Activated CD4-positive, alpha-beta T cell treated with anti-CD3 and anti-CD28 coated beads for 36 hours (primary cell): ENCODE results near the gene VKORC1. TPM values are rescaled to one million over a fixed set of nuclear protein-coding genes. Genes with fewer than 3 reads are reported as not detected.
A peak's percentile ranks its signal among the peaks of the same experiment; 100 is the strongest.
"Not testable (repeated sequence)": the region's sequence is repeated elsewhere in the genome, so short reads cannot be mapped to it uniquely, and the experiment has no call there.

Source experiments
- ATAC-seq: fragments of 200-7000 bp; cut with Tn5 transposase; one replicate; pipeline ENCODE4 v1.10.0; 2021; ENCODE audit warnings: mild to moderate bottlenecking, moderate library complexity
- CTCF ChIA-PET: fragments of 350-600 bp; sonication (Branson Sonifier 250); formaldehyde crosslinking; loops from one replicate; lab custom pipeline; 2021; ENCODE audit warnings: antibody characterized with exemption; lab: Charles Lee
- POLR2A ChIA-PET: fragments of 350-600 bp; sonication (Branson Sonifier 250); formaldehyde crosslinking; loops from one replicate; lab custom pipeline; 2021; ENCODE audit warnings: antibody characterized with exemption, inconsistent platforms; lab: Charles Lee
- DNase-seq: peaks from one replicate; pipeline ENCODE4 v3.0.0-alpha.2; 2020
- H3K27ac Mint-ChIP-seq: one replicate; pipeline ENCODE4 v1.8.0; 2021; ENCODE audit warnings: mixed read lengths
- H3K27me3 Mint-ChIP-seq: one replicate; pipeline ENCODE4 v1.8.0; 2021; ENCODE audit warnings: mixed read lengths
- H3K36me3 Mint-ChIP-seq: one replicate; pipeline ENCODE4 v1.8.0; 2021; ENCODE audit warnings: low read depth, mixed read lengths
- H3K4me1 Mint-ChIP-seq: one replicate; pipeline ENCODE4 v1.8.0; 2021; ENCODE audit warnings: mixed read lengths
- H3K4me3 Mint-ChIP-seq: one replicate; pipeline ENCODE4 v1.8.0; 2021; ENCODE audit warnings: mild to moderate bottlenecking, moderate library complexity, mixed read lengths
- H3K9me3 Mint-ChIP-seq: one replicate; pipeline ENCODE4 v1.8.0; 2021; ENCODE audit warnings: low read depth, mixed read lengths
- intact Hi-C, 2 experiments: fragments of 100-400 bp; cut with DNase I in 1 of 2; cut with micrococcal nuclease in 1 of 2; formaldehyde crosslinking; loops; one replicate each; pipeline versions ENCODE4 v1.14.2 to v1.15.1; 2022 to 2024; cut with DNase I, micrococcal nuclease
- total RNA-seq, 2 experiments: library from RNA; stranded (reverse); gene quantifications; one replicate each; pipeline ENCODE4 v1.2.3, GENCODE V29; 2021

Gene VKORC1
- total RNA-seq, 2 experiments from 2014 or later: 59.6 to 64.2 TPM

DNA sequence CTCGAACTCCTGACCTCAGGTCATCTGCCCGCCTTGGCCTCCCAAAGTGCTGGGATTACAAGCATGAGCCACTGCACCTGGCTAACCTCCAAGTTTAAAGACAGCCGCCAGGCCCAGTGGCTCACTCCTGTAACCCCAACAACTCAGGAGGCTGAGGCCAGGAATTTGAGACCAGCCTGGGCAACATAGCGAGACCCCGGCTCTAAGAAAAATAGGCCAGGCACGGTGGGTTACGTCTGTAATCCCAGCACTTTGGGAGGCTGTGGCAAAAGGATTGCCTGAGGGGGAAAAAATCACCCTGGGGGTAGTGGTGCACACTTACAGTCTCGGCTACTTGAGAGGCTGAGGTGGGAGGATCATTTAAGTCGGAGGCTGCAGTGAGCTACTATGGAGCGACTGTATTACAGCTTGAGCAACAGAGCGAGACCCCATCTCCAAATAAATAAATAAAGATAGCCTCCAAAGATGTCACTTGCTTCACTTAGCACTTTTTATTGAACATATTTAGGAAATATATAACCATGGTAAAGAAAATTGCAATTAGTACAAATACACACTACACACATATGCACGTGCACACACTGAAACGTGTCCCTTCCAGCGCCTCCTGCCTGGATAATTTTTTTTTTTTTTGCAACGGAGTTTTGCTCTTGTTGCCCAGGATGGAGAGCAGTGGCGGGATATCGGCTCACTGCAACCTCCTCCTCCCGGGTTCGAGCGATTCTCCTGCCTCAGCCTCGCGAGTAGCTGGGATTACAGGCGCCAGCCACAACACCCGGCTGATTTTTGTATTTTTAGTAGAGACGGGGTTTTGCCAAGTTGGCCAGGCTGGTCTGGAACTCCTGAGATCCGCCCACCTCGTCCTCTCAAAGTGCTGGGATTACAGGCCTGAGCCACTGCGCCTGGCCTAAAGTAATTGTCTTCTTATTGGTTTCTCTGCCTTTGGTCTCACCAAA, 12.2 kb upstream of the VKORC1 start:
- ATAC-seq (no peak), DNase-seq (no peak)
- Mint-ChIP-seq H3K36me3 (peaks cover 20% of the 10 kb centered on the region), H3K27me3 (no peaks in the 10 kb centered on the region), H3K4me3 (peak overlapping the region; percentile 86), H3K27ac (peak overlapping the region; percentile 96), H3K4me1 (peaks cover 22% of the 10 kb centered on the region), H3K9me3 (no peaks in the 10 kb centered on the region)
- CTCF ChIA-PET: no interaction called here
- intact Hi-C loops: loop anchor here (5.0 kb wide), 4 partner anchors 36 to 766 kb away; partner anchors contain the start of genes ZNF267 (in 1 of the 2) and ZNF843 (in 1 of the 2)
- POLR2A ChIA-PET: interaction anchor here (1.0 to 1.7 kb wide), 3 partner anchors 11 to 767 kb away, joined by 3 to 6 read pairs (median 5); partner anchors contain the start of genes FUS, KAT8 and ZNF267

DNA sequence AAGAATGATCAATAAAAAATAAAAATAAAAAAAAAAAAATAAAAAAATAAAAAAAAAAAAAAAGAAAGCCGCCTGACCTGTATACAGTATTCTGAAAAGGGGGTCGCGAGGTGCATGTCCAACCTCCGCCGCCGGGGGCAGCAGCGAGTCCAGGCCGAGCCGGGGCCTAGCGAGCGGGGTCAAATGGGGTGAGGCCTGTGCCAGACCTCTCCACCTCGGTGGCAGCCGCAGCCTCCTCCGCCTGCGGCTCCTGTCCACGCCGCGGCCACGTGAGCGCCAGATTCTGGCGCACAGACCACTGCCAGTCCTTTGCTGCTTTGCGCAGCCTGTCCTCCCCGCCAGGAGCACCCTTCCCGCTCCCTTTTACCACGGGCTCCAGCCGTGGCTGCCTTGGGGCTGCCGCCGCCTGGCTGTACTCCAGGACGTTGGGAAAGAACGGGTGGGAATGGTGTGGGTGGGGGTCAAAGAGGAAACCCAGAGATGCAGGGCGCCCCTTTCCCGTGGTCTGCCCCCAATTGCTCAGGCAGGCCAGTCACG, 11.1 kb upstream of the VKORC1 start:
- ATAC-seq (peak; percentile 40), DNase-seq (peak; percentile 90)
- ChIA-PET CTCF (no interaction called here), POLR2A (no interaction called here)
- no peaks in the 10 kb centered on the region for H3K9me3 Mint-ChIP-seq
- intact Hi-C loops: loop anchor here (5.0 kb wide), 4 partner anchors 37 to 767 kb away; partner anchors contain the start of genes ZNF267 (in 1 of the 2) and ZNF843 (in 1 of the 2)
- H3K36me3 Mint-ChIP-seq: peaks cover 12% of the 10 kb centered on the region
- peaks cover 22% of the 10 kb centered on the region for H3K4me1 Mint-ChIP-seq
- H3K4me3 Mint-ChIP-seq: peak overlapping the region; percentile 50
- H3K27me3 Mint-ChIP-seq: no peaks in the 10 kb centered on the region
- peak overlapping the region; percentile 80 for H3K27ac Mint-ChIP-seq

DNA sequence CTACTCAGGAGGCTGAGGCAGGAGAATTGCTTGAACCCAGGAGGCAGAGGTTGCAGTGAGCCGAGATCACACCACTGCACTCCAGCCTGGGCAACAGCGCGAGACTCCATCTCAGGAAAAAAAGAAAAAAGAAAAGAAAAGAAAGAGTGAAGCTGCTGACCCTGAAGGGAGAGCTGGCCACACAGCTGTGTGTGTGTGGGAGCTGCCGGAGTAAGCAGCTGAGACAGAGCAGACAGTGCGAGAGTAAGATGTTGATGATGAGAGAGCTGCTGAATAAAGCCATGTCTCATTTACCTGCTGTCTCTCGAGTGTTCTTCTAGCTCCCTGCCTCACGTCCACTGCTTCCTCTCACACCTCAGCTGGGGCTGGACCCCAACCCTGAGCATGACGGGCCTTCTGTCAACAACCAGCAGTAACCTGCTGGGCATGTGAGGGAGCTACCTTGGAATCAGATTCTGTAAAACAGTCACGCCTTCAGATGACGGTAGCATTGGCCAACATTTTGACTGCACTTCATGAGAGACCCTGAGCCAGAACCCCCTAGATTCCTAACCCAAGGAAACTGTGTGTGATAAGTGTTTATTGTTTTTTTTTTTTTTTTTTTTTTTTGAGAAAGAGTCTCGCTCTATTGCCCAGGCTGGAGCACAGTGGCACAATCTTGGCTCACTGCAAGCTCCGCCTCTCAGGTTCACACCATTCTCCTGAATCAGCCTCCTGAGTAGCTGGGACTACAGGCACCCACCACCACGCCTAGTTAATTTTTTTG, 6.5 kb upstream of the VKORC1 start:
- intact Hi-C loops, H3K9me3 Mint-ChIP-seq, H3K36me3 Mint-ChIP-seq, ATAC-seq, H3K27ac Mint-ChIP-seq, H3K4me1 Mint-ChIP-seq, H3K4me3 Mint-ChIP-seq, H3K27me3 Mint-ChIP-seq, DNase-seq: not testable (repeated sequence)
- ChIA-PET POLR2A (interaction anchor here (0.6 kb wide), 1 partner anchor 12 kb away, joined by 3 read pairs; no protein-coding TSS in a partner anchor), CTCF (interaction anchor here (0.6 to 1.2 kb wide), 5 partner anchors 9 to 137 kb away, joined by 3 to 4 read pairs (median 3); partner anchors contain the start of gene HSD3B7)

DNA sequence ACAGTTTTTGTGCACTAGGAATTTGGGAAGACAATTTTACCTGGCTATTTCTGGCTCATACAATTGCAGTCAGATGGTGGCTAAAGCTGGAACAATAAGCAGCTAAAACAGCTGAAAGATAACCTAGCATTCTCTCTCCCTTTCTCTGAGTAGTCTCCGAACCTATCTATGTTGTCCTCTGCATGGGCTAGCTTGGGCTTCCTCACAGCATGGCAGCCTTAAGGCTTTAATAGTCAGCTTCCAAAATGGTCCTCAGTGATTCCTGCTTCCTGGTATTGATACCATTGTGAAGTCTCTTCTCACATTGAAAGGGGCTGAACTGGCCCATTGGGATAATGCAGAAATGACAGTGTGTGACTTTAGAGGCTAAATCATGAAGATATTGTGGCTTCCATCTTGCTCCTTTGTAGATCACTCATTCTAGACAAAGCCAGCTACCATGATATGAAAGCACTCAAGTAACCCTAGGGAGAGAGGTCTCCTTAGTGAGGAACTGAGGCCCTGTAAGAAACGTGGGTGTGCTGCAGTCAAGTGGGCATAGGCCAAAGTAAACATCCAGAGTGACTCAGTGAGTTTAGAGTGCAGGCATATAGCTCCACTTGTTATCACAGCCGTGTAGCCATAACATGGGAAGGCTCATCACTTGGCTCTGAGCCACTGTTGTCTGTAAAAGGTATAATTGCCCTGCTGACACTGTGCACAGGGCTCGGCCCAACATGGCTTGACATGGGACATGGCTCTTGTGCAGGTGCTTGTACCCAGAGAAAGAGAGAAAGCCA, 5.5 kb upstream of the VKORC1 start:
- Mint-ChIP-seq H3K4me1 (peaks cover 9% of the 10 kb centered on the region), H3K4me3 (no peak overlapping the region), H3K36me3 (no peaks in the 10 kb centered on the region), H3K27ac (no peak overlapping the region), H3K27me3 (no peaks in the 10 kb centered on the region), H3K9me3 (no peaks in the 10 kb centered on the region)
- POLR2A ChIA-PET: interaction anchor here (0.6 kb wide), 1 partner anchor 13 kb away, joined by 3 read pairs; no protein-coding TSS in a partner anchor
- CTCF ChIA-PET: interaction anchor here (0.6 to 1.2 kb wide), 3 partner anchors 8 to 136 kb away, joined by 3 to 4 read pairs (median 3); no protein-coding TSS in a partner anchor
- intact Hi-C loops: loop anchor here in 1 of 2 experiments (10.0 kb wide), 1 partner anchor 115 kb away; the partner anchor contains the start of gene HSD3B7
- ATAC-seq (no peak), DNase-seq (no peak)

DNA sequence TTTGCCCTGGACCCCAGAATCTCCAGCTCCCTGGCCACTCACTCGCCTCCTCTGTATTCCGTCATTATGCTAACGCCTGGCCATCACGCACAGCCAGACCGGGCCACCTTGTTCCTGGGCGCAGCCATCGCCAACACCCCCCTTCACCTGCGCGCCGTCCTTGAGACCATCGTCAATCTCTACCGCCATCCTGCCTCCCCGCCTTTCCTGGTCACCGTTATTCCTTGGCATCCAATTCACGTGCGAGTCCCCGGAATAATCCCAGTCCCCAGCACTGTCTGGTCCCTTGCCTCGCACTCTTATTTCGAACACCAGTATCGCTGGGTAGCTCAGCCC, 541 bp downstream of the VKORC1 start:
- Mint-ChIP-seq H3K4me3 (peak overlapping the region; percentile 98), H3K9me3 (no peaks in the 10 kb centered on the region), H3K36me3 (peaks cover 21% of the 10 kb centered on the region), H3K4me1 (peaks cover 25% of the 10 kb centered on the region), H3K27ac (peak overlapping the region; percentile 89), H3K27me3 (no peaks in the 10 kb centered on the region)
- CTCF ChIA-PET: interaction anchor here (2.4 kb wide), 1 partner anchor 20 kb away, joined by 7 read pairs; the partner anchor contains the start of genes ZNF646 and ZNF668
- ATAC-seq (no peak), DNase-seq (no peak)
- intact Hi-C loops: loop anchor here (1.0 to 10.0 kb wide), 11 partner anchors 20 to 365 kb away; partner anchors contain the start of genes KAT8 (in 2 of the 2), ZNF646 (in 2 of the 2), ZNF668 (in 2 of the 2) and ARMC5 (in 1 of the 2)
- POLR2A ChIA-PET: no interaction called here

DNA sequence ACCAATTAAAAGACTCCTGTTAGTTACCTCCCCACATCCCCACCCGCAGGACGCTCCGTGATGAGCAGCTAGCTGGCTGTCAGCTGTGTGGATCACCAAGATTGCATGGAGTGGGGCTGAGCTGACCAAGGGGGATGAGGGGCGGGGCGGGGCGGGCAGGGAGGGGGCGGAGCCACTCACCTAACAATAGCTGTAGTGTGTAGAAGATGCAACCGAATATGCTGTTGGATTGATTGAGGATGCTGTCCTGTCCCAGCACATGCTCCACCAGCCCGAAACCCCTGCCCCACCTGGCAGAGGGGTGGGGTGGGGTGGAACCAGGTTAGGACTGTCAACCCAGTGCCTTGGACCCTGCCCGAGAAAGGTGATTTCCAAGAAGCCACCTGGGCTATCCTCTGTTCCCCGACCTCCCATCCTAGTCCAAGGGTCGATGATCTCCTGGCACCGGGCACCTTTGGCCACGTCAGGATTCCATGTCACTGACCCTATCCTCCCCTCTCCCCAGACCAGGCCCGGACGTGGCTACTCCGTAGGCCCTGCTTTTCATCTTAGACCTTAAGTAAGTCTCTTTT, 1.4 kb downstream of the VKORC1 start:
- Mint-ChIP-seq H3K4me3 (peak overlapping the region; percentile 98), H3K9me3 (no peaks in the 10 kb centered on the region), H3K4me1 (peaks cover 25% of the 10 kb centered on the region), H3K27me3 (no peaks in the 10 kb centered on the region), H3K27ac (peak overlapping the region; percentile 31), H3K36me3 (peaks cover 21% of the 10 kb centered on the region)
- ChIA-PET CTCF (interaction anchor here (0.5 to 1.9 kb wide), 3 partner anchors 49 to 94 kb away, joined by 4 to 10 read pairs (median 5); no protein-coding TSS in a partner anchor), POLR2A (interaction anchor here (0.6 to 0.9 kb wide), 2 partner anchors 19 to 87 kb away, joined by 3 to 4 read pairs; partner anchors contain the start of genes ZNF646 and ZNF668)
- DNase-seq: peak; percentile 44
- no peak for ATAC-seq
- intact Hi-C loops: loop anchor here in 1 of 2 experiments (10.0 kb wide), 1 partner anchor 108 kb away; the partner anchor contains the start of gene HSD3B7

DNA sequence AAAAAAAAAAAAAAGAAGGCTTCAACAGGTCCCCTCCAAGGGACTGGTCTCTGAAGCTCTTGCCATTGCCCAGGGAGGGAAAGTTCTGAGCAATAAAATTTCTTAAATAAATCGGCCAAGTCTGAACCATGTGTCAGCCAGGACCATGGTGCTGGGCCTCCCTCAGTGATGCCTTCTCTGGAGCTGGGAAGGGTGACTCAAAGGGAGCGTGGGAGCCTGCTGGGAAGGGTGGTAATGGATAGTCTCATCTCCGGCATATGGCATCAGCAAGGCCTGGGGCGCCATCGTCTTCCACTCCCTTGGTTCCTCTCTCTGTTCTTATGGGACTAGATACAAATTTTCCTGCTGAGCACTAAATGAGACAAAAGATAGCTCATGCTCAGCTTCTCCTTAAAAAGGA, 2.3 kb downstream of the VKORC1 start:
- ATAC-seq (no peak), DNase-seq (no peak)
- Mint-ChIP-seq H3K9me3 (no peaks in the 10 kb centered on the region), H3K27me3 (no peaks in the 10 kb centered on the region), H3K4me1 (peaks cover 25% of the 10 kb centered on the region), H3K4me3 (no peak overlapping the region), H3K36me3 (peaks cover 21% of the 10 kb centered on the region), H3K27ac (no peak overlapping the region)
- POLR2A ChIA-PET: interaction anchor here (0.6 to 0.9 kb wide), 2 partner anchors 18 to 42 kb away, joined by 3 to 4 read pairs; partner anchors contain the start of genes ZNF646 and ZNF668
- intact Hi-C loops: loop anchor here in 1 of 2 experiments (10.0 kb wide), 1 partner anchor 108 kb away; the partner anchor contains the start of gene HSD3B7
- CTCF ChIA-PET: interaction anchor here (0.6 to 1.9 kb wide), 4 partner anchors 8 to 295 kb away, joined by 3 to 10 read pairs (median 4); no protein-coding TSS in a partner anchor

DNA sequence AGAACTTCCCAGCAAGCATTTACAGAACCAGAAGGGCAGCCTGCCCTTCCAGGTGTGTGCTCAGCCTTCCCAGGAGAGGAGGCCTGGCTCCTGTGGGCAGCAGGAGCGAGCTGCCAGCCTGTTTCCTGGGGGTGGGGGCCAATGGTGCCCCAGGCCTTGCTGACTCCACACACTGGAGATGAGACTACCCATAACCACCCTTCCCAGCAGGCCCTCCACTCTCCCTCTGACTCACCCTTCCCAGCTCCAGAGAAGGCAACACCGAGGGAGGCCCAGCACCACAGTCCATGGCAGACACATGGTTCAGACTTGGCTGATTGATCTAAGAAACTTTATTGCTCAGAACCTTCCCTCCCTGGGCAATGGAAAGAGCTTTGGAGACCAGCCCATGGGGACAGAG, 4.1 kb downstream of the VKORC1 start:
- Mint-ChIP-seq H3K4me1 (peaks cover 20% of the 10 kb centered on the region), H3K27me3 (no peaks in the 10 kb centered on the region), H3K9me3 (no peaks in the 10 kb centered on the region), H3K27ac (no peak overlapping the region), H3K4me3 (no peak overlapping the region), H3K36me3 (peaks cover 21% of the 10 kb centered on the region)
- ChIA-PET POLR2A (no interaction called here), CTCF (no interaction called here)
- DNase-seq (no peak), ATAC-seq (no peak)
- intact Hi-C loops: loop anchor here in 1 of 2 experiments (10.0 kb wide), 1 partner anchor 106 kb away; the partner anchor contains the start of gene HSD3B7

DNA sequence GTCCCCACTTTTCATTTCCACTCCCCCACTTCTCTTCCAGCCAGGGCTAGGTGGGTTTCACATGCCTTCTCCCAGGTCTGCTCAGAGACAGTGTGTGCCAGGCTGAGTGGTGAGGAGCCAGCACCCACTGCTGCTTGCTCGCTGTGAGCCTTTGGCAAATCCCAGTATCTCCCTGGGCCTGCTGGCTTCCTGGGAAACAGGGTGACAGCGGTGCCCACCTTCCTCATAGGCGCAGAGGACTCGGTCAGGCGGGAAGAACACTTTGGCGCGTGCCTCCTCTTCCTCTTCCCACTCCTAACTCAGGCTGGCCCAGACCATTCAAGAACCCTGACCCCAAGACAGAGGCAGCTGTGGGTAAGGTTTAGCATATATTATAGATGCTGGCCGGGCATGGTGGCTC, 5.4 kb downstream of the VKORC1 start:
- Mint-ChIP-seq H3K27ac (no peak overlapping the region), H3K27me3 (no peaks in the 10 kb centered on the region), H3K4me3 (no peak overlapping the region), H3K9me3 (no peaks in the 10 kb centered on the region), H3K4me1 (peaks cover 15% of the 10 kb centered on the region), H3K36me3 (peaks cover 19% of the 10 kb centered on the region)
- ChIA-PET CTCF (no interaction called here), POLR2A (no interaction called here)
- intact Hi-C loops: no loop called here
- no peak for DNase-seq
- ATAC-seq: no peak
